NCI-H146 (cell line): Measurements from ENCODE around the gene FAF2.
"Not testable (repeated sequence)": the region's sequence is repeated elsewhere in the genome, so short reads cannot be mapped to it uniquely, and the experiment has no call there.

Experiments used
- DNase-seq: peaks from one replicate; lab custom pipeline; 2025; lab: John Stamatoyannopoulos, UW

The FAF2 gene

DNA sequence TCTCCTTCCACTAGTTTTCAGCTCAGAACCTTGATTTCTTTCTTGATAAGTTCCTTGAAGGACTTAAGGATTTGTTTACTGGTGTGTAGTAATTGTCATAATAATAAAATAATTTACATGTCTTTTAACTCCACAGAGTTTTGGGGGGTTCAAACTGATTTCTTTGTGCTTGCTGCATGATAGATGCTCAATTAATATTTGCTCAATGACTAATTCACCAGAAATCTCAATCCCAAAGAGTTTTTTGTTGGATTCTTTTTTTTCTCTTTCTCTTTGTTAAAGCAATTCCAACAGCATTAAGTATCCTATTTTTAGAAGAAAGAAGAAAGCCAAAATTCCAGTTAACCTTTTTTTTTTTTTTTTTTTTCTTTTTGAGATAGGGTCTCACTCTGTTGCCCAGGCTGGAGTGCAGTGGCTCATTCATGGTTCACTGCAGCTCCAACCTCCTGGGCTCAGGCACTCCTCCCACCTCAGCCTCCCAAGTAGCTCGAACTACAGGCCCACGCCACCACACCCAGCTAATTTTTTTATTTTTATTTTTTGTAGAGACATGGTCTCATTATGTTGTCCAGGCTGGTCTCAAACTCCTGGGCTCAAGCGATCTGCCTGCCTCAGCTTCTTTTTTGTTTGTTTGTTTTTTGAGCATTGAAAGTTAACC is 10.8 kb downstream of the FAF2 start:
- no peak for DNase-seq

DNA sequence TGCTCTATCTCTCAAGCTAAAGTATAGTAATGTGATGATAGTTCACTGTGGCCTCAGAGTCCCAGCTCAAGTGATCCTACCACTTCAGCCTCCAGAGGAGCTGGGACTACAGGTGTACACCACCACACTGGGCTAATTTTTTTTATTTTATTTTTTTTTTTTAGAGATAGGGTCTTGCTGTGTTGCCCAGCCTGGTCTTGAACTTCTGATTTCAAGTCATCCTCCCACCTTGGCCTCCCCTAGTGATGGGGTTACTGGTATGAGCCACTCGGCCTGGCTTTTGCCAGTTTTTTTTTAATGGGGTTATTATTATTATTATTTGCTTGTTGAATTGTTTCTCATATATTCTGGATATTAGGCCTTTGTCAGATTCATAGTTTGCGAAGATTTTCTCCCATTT is 13.2 kb downstream of the FAF2 start:
- DNase-seq, result no peak

DNA sequence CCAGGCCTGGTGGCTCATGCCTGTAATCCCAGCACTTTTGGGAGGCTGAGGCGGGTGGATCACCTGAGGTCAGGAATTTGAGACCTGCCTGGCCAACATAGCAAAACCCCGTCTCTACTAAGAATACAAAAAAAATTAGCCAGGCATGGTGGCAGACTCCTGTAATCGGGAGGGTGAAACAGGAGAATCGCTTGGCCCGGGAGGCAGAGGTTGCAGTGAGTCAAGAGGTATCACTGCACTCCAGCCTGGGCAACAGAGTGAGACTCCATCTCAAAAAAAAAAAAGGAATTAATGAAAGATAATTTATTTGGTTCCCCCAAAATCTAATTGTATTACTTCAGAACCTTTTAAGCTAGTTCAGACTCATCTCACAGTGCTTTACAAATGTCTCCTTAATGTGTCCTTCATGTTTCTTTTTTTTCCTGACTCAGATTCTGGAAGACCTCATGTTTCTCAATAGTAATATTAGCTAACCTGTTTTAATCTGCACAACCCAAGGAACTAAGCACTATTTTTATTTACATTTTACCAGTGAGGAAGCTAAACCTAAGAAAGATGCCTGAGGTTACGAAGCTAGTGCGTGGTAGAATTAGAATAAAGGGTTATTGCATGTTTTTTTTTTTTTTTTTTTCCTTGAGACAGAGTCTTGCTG is 15.1 kb downstream of the FAF2 start:
- DNase-seq, result no peak

DNA sequence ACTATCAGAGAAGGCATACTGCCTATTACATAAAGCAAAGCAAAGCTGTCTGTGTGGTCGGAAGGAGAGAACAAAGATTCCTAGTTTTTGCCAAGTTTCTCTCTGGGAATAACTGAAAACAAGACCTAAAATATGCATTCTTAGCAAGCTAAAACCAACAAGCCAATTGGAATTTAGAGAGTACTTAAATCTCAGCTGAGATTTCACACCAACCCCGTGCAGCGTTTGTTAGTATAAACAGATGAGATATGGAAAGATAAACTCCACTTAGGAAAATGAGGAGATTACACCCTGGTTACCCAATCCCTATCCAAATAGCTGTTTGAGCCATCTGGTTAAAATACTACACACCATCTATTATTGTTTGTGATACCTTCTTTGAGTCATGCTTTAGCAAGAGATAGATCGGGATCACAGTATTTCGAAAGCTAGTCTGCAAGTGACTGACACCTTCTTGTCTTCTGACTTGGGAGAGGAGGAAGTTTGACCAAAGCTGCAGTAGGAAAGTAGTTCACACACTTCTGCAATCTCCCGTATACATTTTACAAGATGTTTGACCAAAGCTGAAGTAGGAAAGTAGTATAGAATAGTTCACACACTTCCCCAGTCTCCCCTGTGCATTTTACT is 18.2 kb downstream of the FAF2 start:
- DNase-seq, result no peak

DNA sequence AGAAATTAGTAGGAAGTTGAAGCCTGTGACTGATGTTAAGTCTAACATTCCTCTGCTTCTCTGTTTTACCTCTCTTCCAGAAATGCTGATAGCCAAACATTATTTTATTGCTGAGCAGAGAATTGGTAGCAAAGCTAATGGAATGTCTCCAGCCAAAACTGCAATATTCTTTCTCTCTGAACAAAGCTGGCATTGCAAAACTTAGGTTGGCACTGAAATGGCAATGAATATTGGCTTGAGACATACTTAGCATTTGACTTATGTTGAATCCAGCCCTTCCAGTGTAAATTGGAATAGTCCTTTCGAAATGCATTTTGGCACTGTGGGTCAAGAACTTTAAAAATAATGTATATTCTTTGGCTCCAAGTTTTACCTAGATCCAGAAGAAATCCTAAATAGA is 21.1 kb downstream of the FAF2 start:
- no peak for DNase-seq

DNA sequence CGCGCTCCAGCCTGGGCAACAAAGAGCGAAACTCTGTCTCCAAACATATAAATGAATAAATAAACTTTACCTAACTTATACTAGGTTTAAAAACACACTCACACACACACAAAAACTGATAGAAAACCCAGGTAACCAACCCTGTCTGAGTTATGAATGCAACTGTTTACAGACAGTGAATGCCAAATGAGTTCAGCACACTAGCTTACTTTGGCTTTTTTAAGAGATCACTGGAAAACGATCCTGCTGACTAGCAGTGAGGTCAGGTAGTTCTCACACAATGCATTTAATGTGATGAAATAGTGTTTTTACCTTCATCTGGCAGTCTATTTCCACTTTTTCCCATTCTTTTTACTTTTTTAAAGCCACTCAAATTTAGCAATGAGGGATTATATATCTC is 22.4 kb downstream of the FAF2 start:
- DNase-seq, result no peak

DNA sequence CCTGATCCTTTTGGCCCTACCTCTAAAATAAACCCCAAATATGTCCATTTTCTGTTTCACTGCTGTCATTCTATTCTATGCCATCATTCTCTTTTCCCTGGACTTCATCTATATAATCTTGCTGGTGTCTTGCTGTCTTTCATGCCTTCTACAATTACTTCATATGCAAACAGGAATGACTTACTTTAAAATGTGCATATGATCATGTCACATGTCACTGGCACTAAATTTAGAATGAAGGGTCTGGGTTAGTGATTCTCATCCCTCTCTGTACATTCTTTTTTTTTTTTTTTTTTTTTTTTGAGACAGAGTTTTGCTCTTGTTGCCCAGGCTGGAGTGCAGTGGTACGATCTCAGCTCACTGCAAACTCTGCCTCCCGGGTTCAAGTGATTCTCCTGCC is 22.9 kb downstream of the FAF2 start:
- no peak for DNase-seq

DNA sequence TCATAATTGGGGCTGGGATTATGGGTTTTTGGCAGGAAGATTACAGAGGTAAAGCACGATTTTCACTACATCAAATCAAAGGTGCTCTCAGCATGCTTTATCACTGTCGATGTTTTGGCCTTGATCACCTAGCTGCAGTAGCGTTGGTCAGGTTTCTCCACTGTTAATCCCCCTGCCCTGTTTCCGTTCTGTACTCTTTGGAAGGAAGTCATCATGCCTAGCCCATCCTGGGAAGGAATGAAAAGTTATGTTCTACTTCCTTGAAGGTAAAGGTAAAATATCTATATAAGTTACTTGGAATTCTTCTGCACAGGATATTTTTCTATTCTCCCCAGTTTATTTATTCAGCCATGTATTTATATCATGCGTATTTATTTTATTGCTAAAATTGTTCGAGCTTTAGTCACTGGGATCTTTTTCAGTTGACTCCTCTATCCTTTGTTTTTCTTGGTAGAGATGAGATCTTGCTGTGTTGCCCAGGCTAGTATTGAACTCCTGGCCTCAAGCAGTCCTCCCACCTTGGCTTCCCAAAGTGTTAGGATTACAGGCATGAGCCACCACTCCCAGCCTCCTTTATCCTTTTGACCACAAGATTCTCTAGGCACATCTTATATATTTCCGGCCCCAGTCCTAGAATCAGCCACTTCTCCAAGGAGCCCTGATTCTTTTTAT is 25.3 kb downstream of the FAF2 start:
- no peak for DNase-seq

DNA sequence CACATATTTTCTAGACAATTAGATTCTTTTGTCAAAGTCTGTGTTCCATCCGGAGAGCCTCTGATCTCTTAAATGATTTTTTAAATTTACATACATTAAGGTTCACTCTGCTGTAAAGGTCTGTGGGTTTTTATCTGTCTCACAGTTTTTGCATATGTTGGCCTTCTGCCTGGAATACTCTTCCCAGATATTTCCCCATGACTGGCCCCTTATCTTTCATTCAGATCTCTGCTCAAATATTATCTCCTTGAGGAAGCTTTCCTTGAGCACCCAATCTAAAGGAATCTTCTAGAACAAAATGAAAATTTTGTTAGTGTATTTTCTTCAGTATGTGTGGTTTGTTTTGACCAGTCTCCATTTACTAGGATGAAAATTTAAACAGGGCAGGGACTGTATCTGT is 26.3 kb downstream of the FAF2 start:
- DNase-seq, result no peak

DNA sequence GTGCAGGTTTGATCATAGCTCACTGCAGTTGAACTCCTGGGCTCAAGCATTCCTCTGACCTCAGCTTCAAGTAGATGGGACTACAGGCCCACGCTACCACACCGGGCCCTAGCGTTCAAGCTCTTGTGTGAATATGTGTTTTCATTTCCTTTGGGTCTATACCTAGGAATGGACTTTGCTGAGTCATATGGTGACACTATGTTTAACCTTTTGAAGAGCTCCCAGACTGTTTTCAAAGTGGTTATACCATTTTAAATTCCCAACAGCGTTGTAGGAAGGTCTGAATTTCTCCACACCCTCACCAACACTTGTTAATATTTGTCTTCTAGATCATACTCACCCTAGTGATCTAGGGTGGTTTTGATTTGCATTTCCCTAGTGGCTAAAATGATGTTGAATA is 33.5 kb downstream of the FAF2 start:
- DNase-seq, result no peak

DNA sequence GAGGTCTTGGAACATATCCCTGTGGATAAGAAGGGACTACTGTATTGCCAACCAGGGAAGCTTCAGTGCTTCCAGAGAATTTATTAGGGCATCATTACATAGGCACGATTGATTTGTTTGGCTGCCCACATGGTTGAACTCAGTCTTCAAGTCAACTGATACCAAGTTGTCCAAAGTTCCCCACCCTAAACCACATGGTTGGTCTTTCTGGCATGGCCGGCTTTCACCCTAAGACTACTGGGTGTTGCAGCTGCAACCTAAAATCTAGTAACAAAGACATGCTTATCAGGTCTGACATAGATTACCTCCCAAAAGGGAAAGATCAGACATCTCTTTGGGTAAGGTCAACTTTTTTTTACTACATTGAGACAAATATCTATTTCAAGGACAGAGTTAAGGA is 37.0 kb downstream of the FAF2 start:
- no peak for DNase-seq

DNA sequence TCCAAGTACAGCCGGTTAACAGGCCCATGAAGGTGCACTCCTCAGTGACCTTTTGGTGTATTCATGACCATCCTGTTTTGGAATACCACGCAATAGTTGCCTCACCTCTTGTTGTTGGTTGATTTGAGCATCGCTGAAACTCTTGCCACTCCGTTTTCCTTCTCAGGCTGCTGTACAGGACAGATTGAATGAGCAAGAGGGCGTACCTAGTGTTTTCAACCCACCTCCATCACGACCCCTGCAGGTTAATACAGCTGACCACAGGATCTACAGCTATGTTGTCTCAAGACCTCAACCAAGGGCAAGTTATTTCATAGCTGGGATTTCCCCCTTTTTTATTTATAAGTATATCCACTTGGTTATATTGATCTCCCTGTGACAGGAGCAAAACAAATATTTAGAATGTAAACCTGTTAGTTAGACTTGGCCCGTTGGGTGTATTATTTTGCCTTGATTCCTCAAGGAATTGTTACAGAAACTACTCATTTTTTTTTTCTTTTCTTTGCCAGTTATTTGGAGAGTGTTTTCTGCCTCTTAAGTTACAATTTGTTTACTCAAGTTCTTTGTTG is 38.1 kb downstream of the FAF2 start:
- DNase-seq, result no peak

DNA sequence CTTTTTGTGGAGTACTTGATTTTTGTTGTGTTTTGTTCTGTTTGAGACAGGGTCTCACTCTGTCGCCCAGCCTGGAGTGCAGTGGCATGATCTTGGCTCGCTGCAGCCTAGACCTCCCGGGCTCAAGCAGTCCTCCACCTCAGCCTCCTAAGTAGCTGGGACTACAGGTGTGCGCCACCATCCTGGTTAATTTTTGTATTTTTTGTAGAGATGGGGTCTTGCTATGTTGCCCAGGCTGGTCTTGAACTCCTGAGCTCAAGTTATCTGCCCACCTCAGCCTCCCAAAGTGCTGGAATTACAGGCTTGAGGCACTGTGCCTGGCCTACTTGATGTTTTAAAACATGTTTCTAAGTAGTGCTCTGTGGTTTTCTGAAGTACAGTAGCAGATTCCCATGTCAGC is 39.0 kb downstream of the FAF2 start:
- not testable (repeated sequence) for DNase-seq

DNA sequence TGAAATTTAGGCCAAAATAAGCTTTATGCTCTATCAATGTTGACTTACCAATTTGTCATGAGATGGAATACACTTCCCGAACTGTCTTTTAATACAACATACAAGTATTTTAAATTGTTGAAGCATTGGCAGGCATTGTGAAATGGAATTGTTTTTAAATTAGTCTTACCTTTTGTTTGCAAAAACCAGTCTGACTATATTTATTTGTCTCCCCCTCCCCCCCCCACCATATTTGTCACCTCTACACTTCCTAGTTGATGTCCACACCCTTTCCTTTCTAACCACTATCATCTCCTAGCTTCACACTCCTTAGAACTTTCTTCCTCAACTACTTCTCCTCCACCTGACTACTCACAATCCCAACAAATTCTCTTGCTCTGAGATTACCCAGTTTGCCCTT is 40.9 kb downstream of the FAF2 start:
- DNase-seq, result no peak

DNA sequence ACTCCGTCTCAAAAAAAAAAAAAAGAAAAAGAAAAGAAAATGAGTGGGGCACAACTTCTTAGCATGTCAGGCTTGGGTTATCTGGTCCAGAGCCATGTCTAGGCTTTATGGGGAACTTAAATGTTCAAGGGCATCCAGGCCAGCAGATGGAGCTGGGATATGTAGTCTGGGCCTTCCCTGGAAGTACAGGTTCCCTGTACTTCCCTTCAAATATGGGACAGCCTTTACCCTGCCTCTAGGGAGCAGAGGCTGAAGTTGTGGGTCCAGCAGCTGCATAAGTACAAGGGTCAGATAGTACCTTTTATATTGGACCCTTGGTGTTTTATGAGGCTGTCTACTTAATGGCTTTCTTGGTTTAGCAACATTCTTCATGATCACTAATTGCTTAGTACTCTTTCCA is 42.1 kb downstream of the FAF2 start:
- DNase-seq, result no peak

DNA sequence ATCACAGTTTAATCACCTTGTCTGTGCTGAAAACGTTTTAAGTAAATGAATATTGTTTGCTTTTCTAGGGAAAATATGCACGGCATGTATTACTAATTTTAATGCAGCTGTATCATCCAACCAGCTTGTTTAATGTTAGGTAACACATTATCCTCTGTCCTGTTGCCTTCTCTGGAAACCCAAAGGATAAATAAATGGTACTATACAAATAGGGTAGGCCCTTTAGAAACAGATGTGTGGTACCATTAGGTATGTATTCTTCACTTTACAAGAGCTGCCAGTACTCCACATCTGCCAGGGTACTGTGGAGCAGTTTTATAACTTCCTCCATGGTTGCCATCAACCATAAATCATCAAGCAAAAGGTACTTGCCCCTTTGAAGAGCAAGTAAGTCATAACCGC is 42.9 kb downstream of the FAF2 start:
- DNase-seq, result no peak

DNA sequence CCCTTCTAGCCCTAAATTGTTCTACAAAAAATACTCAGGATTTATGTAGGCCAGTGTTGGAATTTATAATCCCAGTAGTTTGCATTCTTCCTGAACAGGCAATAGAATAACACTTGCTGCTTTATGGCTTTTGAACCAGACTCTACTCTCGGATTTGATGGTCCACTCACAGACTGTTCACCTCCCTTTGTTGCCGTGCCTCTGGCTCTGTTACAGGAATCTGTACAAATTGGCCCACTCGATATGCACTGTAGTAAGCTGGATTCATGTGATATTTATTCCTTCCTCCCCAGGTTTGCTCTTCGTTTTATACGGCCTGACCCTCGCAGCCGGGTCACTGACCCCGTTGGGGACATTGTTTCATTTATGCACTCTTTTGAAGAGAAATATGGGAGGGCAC is 43.7 kb downstream of the FAF2 start:
- DNase-seq, result no peak

DNA sequence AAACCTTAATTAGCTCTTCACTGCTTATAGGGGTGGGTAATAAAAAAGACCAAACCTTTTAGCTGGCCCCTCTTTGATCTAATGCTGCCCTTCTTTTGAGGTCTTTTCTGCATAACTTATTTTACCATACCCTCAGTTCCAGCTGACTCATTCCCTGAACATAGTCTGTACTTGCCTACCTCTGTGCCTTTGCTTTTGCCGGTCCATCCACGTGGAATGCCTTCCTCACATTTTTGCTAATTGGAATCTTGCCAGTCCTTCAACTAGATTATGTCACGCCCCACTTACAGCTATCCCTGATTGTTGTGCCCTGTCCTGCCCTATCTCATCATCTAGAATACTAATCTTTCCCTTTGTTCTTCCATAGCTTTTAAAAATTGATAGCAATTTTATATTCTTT is 44.2 kb downstream of the FAF2 start:
- DNase-seq, result no peak

DNA sequence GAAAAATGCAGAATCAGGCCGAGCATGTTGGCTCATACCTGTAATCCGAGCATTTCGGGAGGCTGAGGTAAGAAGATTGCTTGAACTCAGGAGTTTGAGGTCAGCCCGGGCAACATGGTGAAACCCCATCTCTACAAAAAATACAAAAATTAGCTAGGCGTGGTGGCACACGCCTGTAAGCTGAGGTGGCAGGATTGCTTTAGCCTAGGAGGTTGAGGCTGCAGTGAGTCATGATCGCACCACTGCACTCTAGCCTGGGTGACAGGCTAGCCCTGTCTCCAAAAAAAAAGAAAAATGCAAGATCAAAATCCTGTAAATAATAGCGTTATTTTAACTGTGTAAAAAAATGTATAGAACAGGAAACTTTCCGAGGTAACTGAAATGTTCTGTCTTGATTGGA is 49.7 kb downstream of the FAF2 start:
- DNase-seq, result no peak

DNA sequence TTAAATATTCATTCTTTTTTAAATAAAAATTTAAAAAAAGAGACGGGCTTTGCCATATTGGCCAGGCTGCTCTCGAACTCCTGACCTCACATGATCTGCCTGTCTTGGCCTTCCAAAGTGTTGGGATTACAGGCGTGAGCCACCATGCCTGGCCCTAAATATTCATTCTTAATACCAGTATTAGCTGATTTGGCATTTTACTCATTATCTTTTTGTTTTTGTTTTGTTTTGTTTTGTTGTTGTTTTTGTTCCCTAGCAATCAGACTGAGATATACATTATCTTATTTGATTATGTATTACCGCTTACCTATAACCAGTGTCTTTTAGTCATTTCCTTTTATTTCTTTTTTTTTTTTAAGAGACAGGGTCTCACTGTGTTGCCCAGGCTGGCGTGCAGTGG is 51.1 kb downstream of the FAF2 start:
- no peak for DNase-seq

DNA sequence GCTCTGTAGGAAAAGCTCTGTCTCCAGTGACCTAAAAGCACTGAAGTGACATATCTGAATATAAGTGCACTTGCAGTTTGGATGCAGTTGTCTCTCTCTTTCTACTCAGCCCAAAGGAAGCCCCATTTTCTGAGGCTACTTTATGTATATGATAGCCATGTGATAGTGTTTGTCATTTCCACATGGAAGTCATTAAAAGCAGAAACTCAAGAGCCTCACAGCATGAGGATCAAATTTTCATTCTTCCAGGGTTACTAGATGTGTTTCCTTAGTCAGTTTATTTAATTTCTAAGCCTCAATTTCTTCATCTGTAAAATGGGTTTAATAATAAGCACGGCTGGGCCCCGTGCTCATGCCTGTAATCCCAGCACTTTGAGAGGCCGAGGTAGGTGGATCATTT is 52.3 kb downstream of the FAF2 start:
- DNase-seq, result no peak

DNA sequence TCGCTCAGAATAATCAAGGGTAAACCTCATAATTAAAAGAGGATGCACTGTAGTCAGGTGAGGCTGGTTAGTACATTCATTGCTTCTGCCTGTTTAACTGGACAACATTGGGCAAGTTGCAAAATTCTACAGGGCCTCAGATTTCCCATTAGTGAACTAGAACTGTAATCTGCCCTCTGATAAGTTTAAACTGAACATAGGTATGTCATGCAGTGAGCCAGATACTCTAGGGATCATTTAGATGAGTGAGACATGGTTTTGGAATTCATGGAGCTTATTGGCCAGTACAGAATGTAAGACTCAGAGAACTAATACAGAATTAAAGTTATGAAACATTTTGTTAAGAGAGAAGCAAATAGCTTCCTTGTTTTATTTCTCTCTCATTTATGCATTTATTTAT is 53.1 kb downstream of the FAF2 start:
- no peak for DNase-seq

DNA sequence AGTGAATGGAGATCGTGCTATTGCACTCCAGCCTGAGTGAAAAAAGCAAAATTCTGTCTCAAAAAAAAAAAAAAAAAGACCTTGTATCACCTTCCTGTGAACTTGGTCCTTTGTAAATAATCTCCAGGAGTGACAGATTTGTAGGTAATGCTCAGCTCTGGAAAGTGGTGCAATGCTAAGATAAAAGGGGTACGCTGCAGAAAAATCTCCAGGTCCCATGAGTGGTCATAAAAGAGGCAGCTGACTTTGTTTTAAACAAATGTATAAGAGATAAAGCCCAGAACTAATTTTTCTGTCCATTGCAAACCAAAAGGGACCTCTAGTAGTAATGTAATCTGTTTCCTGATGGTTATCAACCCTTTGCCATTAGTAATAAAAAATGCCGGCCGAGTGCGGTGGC is 55.3 kb downstream of the FAF2 start:
- DNase-seq, result no peak
